ENCODE results near the gene COG7.

DNA sequence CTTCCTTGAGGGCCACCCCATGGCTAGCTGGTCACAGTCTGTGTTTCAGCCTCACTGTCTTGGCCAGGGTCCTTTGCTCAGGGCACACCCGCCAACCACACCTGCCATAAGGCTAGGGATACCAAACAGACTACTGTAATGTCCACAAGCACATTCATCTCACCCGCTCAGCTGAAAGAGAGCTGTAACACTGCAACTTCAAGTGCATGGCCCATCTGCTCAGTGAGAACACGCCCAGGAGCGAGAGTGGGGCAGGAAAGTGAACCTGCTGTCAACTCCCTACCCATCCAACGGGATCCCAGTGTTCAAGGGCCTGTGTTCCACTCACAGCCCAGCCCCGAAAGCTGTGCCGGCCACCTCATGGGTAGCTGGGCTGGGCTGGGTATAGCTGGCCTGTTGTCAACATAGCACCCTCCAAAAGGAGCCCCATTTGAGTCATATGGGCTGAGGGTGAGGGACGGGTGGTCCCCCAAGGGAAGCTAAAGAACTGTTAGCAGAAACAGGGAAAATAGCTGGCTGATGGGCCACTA lies 95.2 kb downstream of the COG7 start:
- no peak for TF ChIP-seq GLIS1 (tag by site-specific recombination; IDR thresholded peaks at IDR 0.05)
- TF ChIP-seq ZNF777 (tag by site-specific recombination; IDR thresholded peaks at IDR 0.05; ENCODE audit: borderline replicate concordance), result no peak
- no peak for TF ChIP-seq ZNF670 (tag by site-specific recombination; IDR thresholded peaks at IDR 0.05; ENCODE audit: low read depth)
- TF ChIP-seq, protein P1, sequence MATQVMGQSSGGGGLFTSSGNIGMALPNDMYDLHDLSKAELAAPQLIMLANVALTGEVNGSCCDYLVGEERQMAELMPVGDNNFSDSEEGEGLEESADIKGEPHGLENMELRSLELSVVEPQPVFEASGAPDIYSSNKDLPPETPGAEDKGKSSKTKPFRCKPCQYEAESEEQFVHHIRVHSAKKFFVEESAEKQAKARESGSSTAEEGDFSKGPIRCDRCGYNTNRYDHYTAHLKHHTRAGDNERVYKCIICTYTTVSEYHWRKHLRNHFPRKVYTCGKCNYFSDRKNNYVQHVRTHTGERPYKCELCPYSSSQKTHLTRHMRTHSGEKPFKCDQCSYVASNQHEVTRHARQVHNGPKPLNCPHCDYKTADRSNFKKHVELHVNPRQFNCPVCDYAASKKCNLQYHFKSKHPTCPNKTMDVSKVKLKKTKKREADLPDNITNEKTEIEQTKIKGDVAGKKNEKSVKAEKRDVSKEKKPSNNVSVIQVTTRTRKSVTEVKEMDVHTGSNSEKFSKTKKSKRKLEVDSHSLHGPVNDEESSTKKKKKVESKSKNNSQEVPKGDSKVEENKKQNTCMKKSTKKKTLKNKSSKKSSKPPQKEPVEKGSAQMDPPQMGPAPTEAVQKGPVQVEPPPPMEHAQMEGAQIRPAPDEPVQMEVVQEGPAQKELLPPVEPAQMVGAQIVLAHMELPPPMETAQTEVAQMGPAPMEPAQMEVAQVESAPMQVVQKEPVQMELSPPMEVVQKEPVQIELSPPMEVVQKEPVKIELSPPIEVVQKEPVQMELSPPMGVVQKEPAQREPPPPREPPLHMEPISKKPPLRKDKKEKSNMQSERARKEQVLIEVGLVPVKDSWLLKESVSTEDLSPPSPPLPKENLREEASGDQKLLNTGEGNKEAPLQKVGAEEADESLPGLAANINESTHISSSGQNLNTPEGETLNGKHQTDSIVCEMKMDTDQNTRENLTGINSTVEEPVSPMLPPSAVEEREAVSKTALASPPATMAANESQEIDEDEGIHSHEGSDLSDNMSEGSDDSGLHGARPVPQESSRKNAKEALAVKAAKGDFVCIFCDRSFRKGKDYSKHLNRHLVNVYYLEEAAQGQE (tag by site-specific recombination; IDR thresholded peaks at IDR 0.05), result no peak
- TF ChIP-seq, protein P2, sequence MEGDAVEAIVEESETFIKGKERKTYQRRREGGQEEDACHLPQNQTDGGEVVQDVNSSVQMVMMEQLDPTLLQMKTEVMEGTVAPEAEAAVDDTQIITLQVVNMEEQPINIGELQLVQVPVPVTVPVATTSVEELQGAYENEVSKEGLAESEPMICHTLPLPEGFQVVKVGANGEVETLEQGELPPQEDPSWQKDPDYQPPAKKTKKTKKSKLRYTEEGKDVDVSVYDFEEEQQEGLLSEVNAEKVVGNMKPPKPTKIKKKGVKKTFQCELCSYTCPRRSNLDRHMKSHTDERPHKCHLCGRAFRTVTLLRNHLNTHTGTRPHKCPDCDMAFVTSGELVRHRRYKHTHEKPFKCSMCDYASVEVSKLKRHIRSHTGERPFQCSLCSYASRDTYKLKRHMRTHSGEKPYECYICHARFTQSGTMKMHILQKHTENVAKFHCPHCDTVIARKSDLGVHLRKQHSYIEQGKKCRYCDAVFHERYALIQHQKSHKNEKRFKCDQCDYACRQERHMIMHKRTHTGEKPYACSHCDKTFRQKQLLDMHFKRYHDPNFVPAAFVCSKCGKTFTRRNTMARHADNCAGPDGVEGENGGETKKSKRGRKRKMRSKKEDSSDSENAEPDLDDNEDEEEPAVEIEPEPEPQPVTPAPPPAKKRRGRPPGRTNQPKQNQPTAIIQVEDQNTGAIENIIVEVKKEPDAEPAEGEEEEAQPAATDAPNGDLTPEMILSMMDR (tag by site-specific recombination; IDR thresholded peaks at IDR 0.05), result no peak
- no peak for TF ChIP-seq GFI1B (tag by site-specific recombination; IDR thresholded peaks at IDR 0.05)
- no peak for TF ChIP-seq ZNF18 (tag by site-specific recombination; IDR thresholded peaks at IDR 0.05)
- no peak for TF ChIP-seq ZBTB1 (tag by site-specific recombination; IDR thresholded peaks at IDR 0.05)
- TF ChIP-seq ZNF571 (tag by site-specific recombination; IDR thresholded peaks at IDR 0.05), result no peak
